SK-N-SH (cell line): ENCODE data around the gene PLA2G4E. TPM values are rescaled to one million over a fixed set of nuclear protein-coding genes. Genes with fewer than 3 reads are reported as not detected.

Experiments
- CTCF ChIA-PET: fragments of 300-600, 350-600 bp; formaldehyde crosslinking; extraction: SDS; loops from one replicate; lab custom pipeline; 2021; lab: Yijun Ruan, JAX
- POLR2A ChIA-PET: fragments of 350-600 bp; sonication (Branson Sonifier 250); formaldehyde crosslinking; extraction: SDS; loops from one replicate; lab custom pipeline; 2020; ENCODE audit warnings: antibody characterized with exemption, inconsistent platforms; lab: Yijun Ruan, JAX
- DNase-seq: peaks from one replicate; pipeline ENCODE4 v3.0.0; 2012
- H2AFZ ChIP-seq: fragments of 200-600 bp; sonication (generic); 2 replicates; pipeline ENCODE4 v1.8.1; 2016; ENCODE audit warnings: antibody characterized with exemption, mild to moderate bottlenecking, low read depth
- H3F3A ChIP-seq: fragments of 200-600 bp; sonication (generic); replicated peaks from 2 replicates; pipeline ENCODE3; 2016; ENCODE audit warnings: antibody characterized with exemption, mild to moderate bottlenecking; ENCODE audit not compliant: insufficient read depth
- H3K27ac ChIP-seq, 2 experiments: fragments of 200-500 bp in 1 of 2; fragments of 200-600 bp in 1 of 2; sonication (Bioruptor generic) in 1 of 2; sonication (generic), shearing (Covaris generic) in 1 of 2; 2 replicates each; pipeline versions ENCODE4 v1.5.1 to v1.6.1; 2014 to 2016; ENCODE audit warnings: low read depth in 2 of 2, inconsistent platforms in 1 of 2, low read length in 1 of 2, mild to moderate bottlenecking in 1 of 2, mixed read lengths in 1 of 2
- H3K27me3 ChIP-seq: fragments of 200-600 bp; sonication (generic), shearing (Covaris generic); 2 replicates; pipeline ENCODE4 v1.6.1; 2016; ENCODE audit warnings: mixed run types; ENCODE audit not compliant: insufficient read depth
- H3K36me3 ChIP-seq, 2 experiments: fragments of 200-500 bp in 1 of 2; fragments of 200-600 bp in 1 of 2; sonication (Bioruptor generic) in 1 of 2; sonication (generic) in 1 of 2; replicated peaks in 1 of 2; 2 replicates each; pipeline versions ENCODE3 to v1.5.1; 2014 to 2016; ENCODE audit warnings: low read length in 1 of 2, mild to moderate bottlenecking in 1 of 2; ENCODE audit not compliant: insufficient read depth in 2 of 2, control insufficient read depth in 1 of 2
- H3K4me1 ChIP-seq, 2 experiments: fragments of 200-500 bp in 1 of 2; fragments of 200-600 bp in 1 of 2; sonication (Bioruptor generic) in 1 of 2; sonication (generic), shearing (Covaris generic) in 1 of 2; 2 replicates each; pipeline versions ENCODE4 v1.5.1 to v1.6.1; 2014 to 2016; ENCODE audit warnings: low read depth in 1 of 2, low read length in 1 of 2, mixed run types in 1 of 2; ENCODE audit not compliant: insufficient read depth in 2 of 2, control insufficient read depth in 1 of 2
- H3K4me2 ChIP-seq: fragments of 200-600 bp; sonication (generic), shearing (Covaris generic); 2 replicates; pipeline ENCODE4 v1.6.1; 2017; ENCODE audit warnings: mixed run types
- H3K4me3 ChIP-seq, 2 experiments: fragments of 200-500 bp in 1 of 2; fragments of 200-600 bp in 1 of 2; sonication (Bioruptor generic) in 1 of 2; sonication (generic), shearing (Covaris generic) in 1 of 2; 2 replicates each; pipeline versions ENCODE4 v1.5.1 to v1.8.1; 2014 to 2016; ENCODE audit warnings: low read depth in 2 of 2, inconsistent platforms in 1 of 2, low read length in 1 of 2, mild to moderate bottlenecking in 1 of 2, mixed read lengths in 1 of 2, moderate library complexity in 1 of 2
- H3K79me2 ChIP-seq: fragments of 200-600 bp; sonication (generic); 2 replicates; pipeline ENCODE4 v1.8.1; 2017; ENCODE audit warnings: mild to moderate bottlenecking; ENCODE audit not compliant: insufficient read depth
- H3K9ac ChIP-seq: fragments of 200-600 bp; sonication (generic); 2 replicates; pipeline ENCODE4 v1.6.1; 2017; ENCODE audit warnings: mixed run types
- H3K9me2 ChIP-seq: fragments of 200-600 bp; sonication (generic); 2 replicates; pipeline ENCODE4 v1.6.1; 2017; ENCODE audit warnings: mixed run types
- H3K9me3 ChIP-seq: fragments of 200-600 bp; sonication (generic); 2 replicates; pipeline ENCODE4 v1.6.1; 2017; ENCODE audit warnings: mixed run types, mild to moderate bottlenecking, moderate library complexity
- H4K20me1 ChIP-seq: fragments of 200-600 bp; sonication (generic); 2 replicates; pipeline ENCODE4 v1.6.1; 2017; ENCODE audit warnings: mild to moderate bottlenecking, mixed run types; ENCODE audit not compliant: insufficient read depth
- ELF1 ChIP-seq: IDR thresholded peaks from 2 replicates; pipeline ENCODE4 v1.4.0; 2012
- EZH2phosphoT487 ChIP-seq: fragments of 200-600 bp; sonication (generic); IDR thresholded peaks from 2 replicates; pipeline ENCODE4 v1.6.1; 2017; ENCODE audit warnings: low read depth, mixed run types, mild to moderate bottlenecking, antibody characterized with exemption, moderate library complexity, borderline replicate concordance
- FOSL2 ChIP-seq: IDR thresholded peaks from 2 replicates; pipeline ENCODE4 v1.4.0; 2012; ENCODE audit warnings: low read depth, mild to moderate bottlenecking, moderate library complexity, borderline replicate concordance
- FOXJ3 ChIP-seq: sonication (generic); formaldehyde crosslinking; IDR thresholded peaks from 2 replicates; pipeline ENCODE4 v1.5.1; 2020; ENCODE audit warnings: mild to moderate bottlenecking, missing genetic modification reagents
- FOXM1 ChIP-seq: IDR thresholded peaks from 2 replicates; pipeline ENCODE4 v1.4.0; 2012; ENCODE audit warnings: low read depth, mild to moderate bottlenecking
- GABPA ChIP-seq: IDR thresholded peaks from 2 replicates; pipeline ENCODE4 v1.4.0; 2012; ENCODE audit warnings: low read depth, mild to moderate bottlenecking
- JUND ChIP-seq: IDR thresholded peaks from 2 replicates; pipeline ENCODE4 v1.4.0; 2012
- MEF2A ChIP-seq: IDR thresholded peaks from 2 replicates; pipeline ENCODE4 v1.4.0; 2012; ENCODE audit warnings: low read depth, borderline replicate concordance
- NFIC ChIP-seq: IDR thresholded peaks from 2 replicates; pipeline ENCODE4 v1.4.0; 2012; ENCODE audit warnings: borderline replicate concordance
- NRF1 ChIP-seq: IDR thresholded peaks from 2 replicates; pipeline ENCODE4 v1.6.1; 2012; ENCODE audit warnings: low read depth, mild to moderate bottlenecking, low read length
- POLR2AphosphoS5 ChIP-seq: IDR thresholded peaks from 2 replicates; pipeline ENCODE4 v1.6.1; 2012; ENCODE audit warnings: low read depth, low read length
- RAD21 ChIP-seq: IDR thresholded peaks from 2 replicates; pipeline ENCODE4 v1.6.1; 2012; ENCODE audit warnings: mild to moderate bottlenecking, low read length
- RXRA ChIP-seq: IDR thresholded peaks from 2 replicates; pipeline ENCODE4 v1.4.0; 2012; ENCODE audit warnings: low read depth, mild to moderate bottlenecking, borderline replicate concordance
- SIN3A ChIP-seq: IDR thresholded peaks from 2 replicates; pipeline ENCODE4 v1.6.1; 2012; ENCODE audit warnings: low read depth, mild to moderate bottlenecking, low read length, moderate library complexity, borderline replicate concordance
- SMC3 ChIP-seq: IDR thresholded peaks from 2 replicates; pipeline ENCODE4 v1.6.1; 2012; ENCODE audit warnings: low read depth, low read length, improper control_type of control experiment
- TEAD4 ChIP-seq: IDR thresholded peaks from 2 replicates; pipeline ENCODE4 v1.4.0; 2012; ENCODE audit warnings: mild to moderate bottlenecking, borderline replicate concordance; ENCODE audit not compliant: insufficient read depth
- USF1 ChIP-seq: IDR thresholded peaks from 2 replicates; pipeline ENCODE4 v1.4.0; 2012; ENCODE audit warnings: low read depth, borderline replicate concordance
- WGBS: methylation state at CpG from one replicate; pipeline ENCODE4 v1.1.6; 2017; ENCODE audit warnings: low lambda C conversion rate; 5-methylcytosine and 5-hydroxymethylcytosine counted together
- polyA plus RNA-seq, 3 experiments: library from polyadenylated mRNA; depleted of rRNA; stranded (reverse); fragments of >200 nt; gene quantifications; 2 replicates each; pipeline ENCODE4 v1.2.3, GENCODE V29; 2012
- TF ChIP-seq, protein P1 (sequence below): IDR thresholded peaks from 2 replicates; pipeline ENCODE4 v1.4.0; 2012; ENCODE audit warnings: low read depth, borderline replicate concordance
- TF ChIP-seq, protein P2 (sequence below): fragments of 150-350 bp; IDR thresholded peaks from 2 replicates; pipeline ENCODE4 v1.6.1; 2017; ENCODE audit warnings: antibody characterized with exemption, low read length, low read depth, borderline replicate concordance
- TF ChIP-seq, protein P3 (sequence below): IDR thresholded peaks from 2 replicates; pipeline ENCODE4 v1.6.1; 2012; ENCODE audit warnings: mild to moderate bottlenecking, low read depth, low read length, moderate library complexity

The PLA2G4E gene
- polyA plus RNA-seq, 1 of the 3 experiments (the other 2 are of a cell fraction), result not detected

DNA sequence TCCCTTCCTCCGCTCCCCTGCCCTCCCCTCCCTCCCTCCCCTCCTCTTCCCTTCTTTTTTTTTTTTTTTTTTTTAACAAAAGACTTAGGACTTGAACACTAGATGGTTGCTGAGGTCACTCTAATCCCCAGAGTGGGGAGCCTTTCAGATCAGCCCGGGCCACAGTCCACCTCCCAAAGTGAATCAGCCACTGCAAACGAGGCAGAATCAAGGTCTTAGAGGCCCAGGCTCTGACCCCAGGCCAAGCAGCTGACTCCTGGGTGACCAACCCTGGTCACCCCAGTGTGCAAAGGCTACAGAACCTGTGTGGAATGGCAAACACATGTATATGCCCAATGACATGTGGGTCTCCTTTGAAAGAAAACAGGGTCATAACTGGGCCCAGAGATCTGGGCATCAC is 30.2 kb downstream of the PLA2G4E start:
- H3K9me2 ChIP-seq, result no peaks in the 10 kb centered on the region
- ChIA-PET POLR2A (no interaction called here), CTCF (interaction anchor here (1.0 to 11.1 kb wide), 16 partner anchors 8 to 163 kb away, joined by 3 to 172 read pairs (median 14); no protein-coding TSS in a partner anchor)
- no peaks in the 10 kb centered on the region for H4K20me1 ChIP-seq
- H3K27me3 ChIP-seq, result no peaks in the 10 kb centered on the region
- H3K4me1 ChIP-seq, result no peaks in the 10 kb centered on the region; a peak in 1 of 4 replicates
- no peak for DNase-seq
- H2AFZ ChIP-seq, result no peak overlapping the region
- no peaks in the 10 kb centered on the region for H3K9me3 ChIP-seq
- H3K36me3 ChIP-seq, result no peaks in the 10 kb centered on the region
- H3K27ac ChIP-seq, result no peak overlapping the region
- TF ChIP-seq RXRA (no peak), TEAD4 (no peak), NRF1 (no peak), MEF2A (no peak), FOSL2 (no peak), USF1 (no peak), JUND (no peak), EZH2phosphoT487 (no peak), FOXM1 (no peak), SMC3 (no peak), GABPA (no peak), RAD21 (no peak), SIN3A (no peak), FOXJ3 (no peak), NFIC (no peak), ELF1 (no peak), POLR2AphosphoS5 (no peak)
- TF ChIP-seq, protein P1, sequence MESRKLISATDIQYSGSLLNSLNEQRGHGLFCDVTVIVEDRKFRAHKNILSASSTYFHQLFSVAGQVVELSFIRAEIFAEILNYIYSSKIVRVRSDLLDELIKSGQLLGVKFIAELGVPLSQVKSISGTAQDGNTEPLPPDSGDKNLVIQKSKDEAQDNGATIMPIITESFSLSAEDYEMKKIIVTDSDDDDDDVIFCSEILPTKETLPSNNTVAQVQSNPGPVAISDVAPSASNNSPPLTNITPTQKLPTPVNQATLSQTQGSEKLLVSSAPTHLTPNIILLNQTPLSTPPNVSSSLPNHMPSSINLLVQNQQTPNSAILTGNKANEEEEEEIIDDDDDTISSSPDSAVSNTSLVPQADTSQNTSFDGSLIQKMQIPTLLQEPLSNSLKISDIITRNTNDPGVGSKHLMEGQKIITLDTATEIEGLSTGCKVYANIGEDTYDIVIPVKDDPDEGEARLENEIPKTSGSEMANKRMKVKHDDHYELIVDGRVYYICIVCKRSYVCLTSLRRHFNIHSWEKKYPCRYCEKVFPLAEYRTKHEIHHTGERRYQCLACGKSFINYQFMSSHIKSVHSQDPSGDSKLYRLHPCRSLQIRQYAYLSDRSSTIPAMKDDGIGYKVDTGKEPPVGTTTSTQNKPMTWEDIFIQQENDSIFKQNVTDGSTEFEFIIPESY, result no peak
- TF ChIP-seq, protein P2, sequence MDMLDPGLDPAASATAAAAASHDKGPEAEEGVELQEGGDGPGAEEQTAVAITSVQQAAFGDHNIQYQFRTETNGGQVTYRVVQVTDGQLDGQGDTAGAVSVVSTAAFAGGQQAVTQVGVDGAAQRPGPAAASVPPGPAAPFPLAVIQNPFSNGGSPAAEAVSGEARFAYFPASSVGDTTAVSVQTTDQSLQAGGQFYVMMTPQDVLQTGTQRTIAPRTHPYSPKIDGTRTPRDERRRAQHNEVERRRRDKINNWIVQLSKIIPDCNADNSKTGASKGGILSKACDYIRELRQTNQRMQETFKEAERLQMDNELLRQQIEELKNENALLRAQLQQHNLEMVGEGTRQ, result no peak
- TF ChIP-seq, protein P3, sequence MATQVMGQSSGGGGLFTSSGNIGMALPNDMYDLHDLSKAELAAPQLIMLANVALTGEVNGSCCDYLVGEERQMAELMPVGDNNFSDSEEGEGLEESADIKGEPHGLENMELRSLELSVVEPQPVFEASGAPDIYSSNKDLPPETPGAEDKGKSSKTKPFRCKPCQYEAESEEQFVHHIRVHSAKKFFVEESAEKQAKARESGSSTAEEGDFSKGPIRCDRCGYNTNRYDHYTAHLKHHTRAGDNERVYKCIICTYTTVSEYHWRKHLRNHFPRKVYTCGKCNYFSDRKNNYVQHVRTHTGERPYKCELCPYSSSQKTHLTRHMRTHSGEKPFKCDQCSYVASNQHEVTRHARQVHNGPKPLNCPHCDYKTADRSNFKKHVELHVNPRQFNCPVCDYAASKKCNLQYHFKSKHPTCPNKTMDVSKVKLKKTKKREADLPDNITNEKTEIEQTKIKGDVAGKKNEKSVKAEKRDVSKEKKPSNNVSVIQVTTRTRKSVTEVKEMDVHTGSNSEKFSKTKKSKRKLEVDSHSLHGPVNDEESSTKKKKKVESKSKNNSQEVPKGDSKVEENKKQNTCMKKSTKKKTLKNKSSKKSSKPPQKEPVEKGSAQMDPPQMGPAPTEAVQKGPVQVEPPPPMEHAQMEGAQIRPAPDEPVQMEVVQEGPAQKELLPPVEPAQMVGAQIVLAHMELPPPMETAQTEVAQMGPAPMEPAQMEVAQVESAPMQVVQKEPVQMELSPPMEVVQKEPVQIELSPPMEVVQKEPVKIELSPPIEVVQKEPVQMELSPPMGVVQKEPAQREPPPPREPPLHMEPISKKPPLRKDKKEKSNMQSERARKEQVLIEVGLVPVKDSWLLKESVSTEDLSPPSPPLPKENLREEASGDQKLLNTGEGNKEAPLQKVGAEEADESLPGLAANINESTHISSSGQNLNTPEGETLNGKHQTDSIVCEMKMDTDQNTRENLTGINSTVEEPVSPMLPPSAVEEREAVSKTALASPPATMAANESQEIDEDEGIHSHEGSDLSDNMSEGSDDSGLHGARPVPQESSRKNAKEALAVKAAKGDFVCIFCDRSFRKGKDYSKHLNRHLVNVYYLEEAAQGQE, result no peak
- H3K4me3 ChIP-seq, result no peak overlapping the region
- no peaks in the 10 kb centered on the region for H3F3A ChIP-seq
- H3K9ac ChIP-seq, result no peak overlapping the region
- WGBS, result 75% methylated on average over 3 of the region's 3 CpGs
- H3K79me2 ChIP-seq, result no peaks in the 10 kb centered on the region
- H3K4me2 ChIP-seq, result no peak overlapping the region
